BLaER1 (cell line): Measurements from ENCODE around the gene PWP2.
A peak's percentile ranks its signal among the peaks of the same experiment; 100 is the strongest.
"Not testable (repeated sequence)": the region's sequence is repeated elsewhere in the genome, so short reads cannot be mapped to it uniquely, and the experiment has no call there.

Experiments
- H3K27ac ChIP-seq: shearing (Covaris generic); formaldehyde crosslinking; 2 replicates; pipeline ENCODE4 v1.8.1; 2022
- H3K27me3 ChIP-seq: shearing (Covaris generic); formaldehyde crosslinking; 2 replicates; pipeline ENCODE4 v1.8.1; 2022
- H3K36me3 ChIP-seq: shearing (Covaris generic); formaldehyde crosslinking; 2 replicates; pipeline ENCODE4 v1.8.1; 2022
- H3K4me1 ChIP-seq: shearing (Covaris generic); formaldehyde crosslinking; 2 replicates; pipeline ENCODE4 v1.8.1; 2022
- H3K4me2 ChIP-seq: shearing (Covaris generic); formaldehyde crosslinking; 2 replicates; pipeline ENCODE4 v1.8.1; 2022
- H3K4me3 ChIP-seq: shearing (Covaris generic); formaldehyde crosslinking; 2 replicates; pipeline ENCODE4 v1.8.1; 2022
- H3K9ac ChIP-seq: shearing (Covaris generic); formaldehyde crosslinking; 2 replicates; pipeline ENCODE4 v1.8.1; 2022
- H3K9me3 ChIP-seq: shearing (Covaris generic); formaldehyde crosslinking; 2 replicates; pipeline ENCODE4 v1.8.1; 2022
- H4K20me1 ChIP-seq: shearing (Covaris generic); formaldehyde crosslinking; 2 replicates; pipeline ENCODE4 v1.8.1; 2022
- Cebpa-rat ChIP-seq: shearing (Covaris generic); IDR thresholded peaks from 2 replicates; pipeline ENCODE4 v1.8.1; 2022

Gene PWP2

GRCh38 chr21:44107026-44107501, at the start of gene PWP2:
Gene PWP2, plus strand, starts transcription at chr21:44107399. Its CDS starts 18 bp downstream, at chr21:44107417.
- not testable (repeated sequence) for H3K36me3 ChIP-seq, H3K4me1 ChIP-seq, H3K9ac ChIP-seq, H3K9me3 ChIP-seq, H4K20me1 ChIP-seq, H3K27ac ChIP-seq, H3K27me3 ChIP-seq, H3K4me2 ChIP-seq
- peak within 1 kb of the TSS; percentile 53; the same call in 1 of the 2 replicates for H3K4me3 ChIP-seq

GRCh38 chr21:44057960-44058651, 49.1 kb upstream of the PWP2 start:
- H3K27ac ChIP-seq = no peak overlapping the region

GRCh38 chr21:44058652-44058964, 48.6 kb upstream of the PWP2 start:
- no peak overlapping the region for H3K4me2 ChIP-seq
- H3K4me1 ChIP-seq = no peaks in the 10 kb centered on the region
- TF ChIP-seq Cebpa-rat = no peak
- H3K27ac ChIP-seq = no peak overlapping the region
- H3K4me3 ChIP-seq = no peak overlapping the region
- peaks cover 87% of the 10 kb centered on the region for H3K36me3 ChIP-seq
- no peaks in the 10 kb centered on the region for H3K27me3 ChIP-seq
- H4K20me1 ChIP-seq = peaks cover 33% of the 10 kb centered on the region
- H3K9ac ChIP-seq = no peak overlapping the region
- H3K9me3 ChIP-seq = no peaks in the 10 kb centered on the region

More at GRCh38 chr21:44057960-44058651, 49.1 kb upstream of the PWP2 start:
- Histone ChIP-seq H3K4me3 (no peak overlapping the region), H3K9ac (no peak overlapping the region), H3K9me3 (no peaks in the 10 kb centered on the region), H3K36me3 (peaks cover 86% of the 10 kb centered on the region), H4K20me1 (peaks cover 38% of the 10 kb centered on the region), H3K4me1 (peaks cover under 1% of the 10 kb centered on the region), H3K27me3 (no peaks in the 10 kb centered on the region), H3K4me2 (no peak overlapping the region)
- no peak for TF ChIP-seq Cebpa-rat

- Histone ChIP-seq H3K9me3 (no peaks in the 10 kb centered on the region), H3K36me3 (peaks cover 87% of the 10 kb centered on the region), H3K4me1 (no peaks in the 10 kb centered on the region), H3K4me3 (no peak overlapping the region), H3K9ac (no peak overlapping the region), H4K20me1 (peaks cover 29% of the 10 kb centered on the region), H3K4me2 (no peak overlapping the region), H3K27me3 (no peaks in the 10 kb centered on the region), H3K27ac (no peak overlapping the region)
- no peak for TF ChIP-seq Cebpa-rat
These were observed 48.2 kb upstream of the PWP2 start for GRCh38 chr21:44058981-44059380.

GRCh38 chr21:44059710-44060109, 47.5 kb upstream of the PWP2 start:
- Histone ChIP-seq H4K20me1 (peaks cover 26% of the 10 kb centered on the region), H3K9ac (no peak overlapping the region), H3K27ac (no peak overlapping the region), H3K4me3 (no peak overlapping the region), H3K36me3 (peaks cover 90% of the 10 kb centered on the region), H3K4me1 (peaks cover under 1% of the 10 kb centered on the region), H3K4me2 (no peak overlapping the region), H3K9me3 (no peaks in the 10 kb centered on the region), H3K27me3 (no peaks in the 10 kb centered on the region)
- TF ChIP-seq Cebpa-rat = no peak

- H3K4me3 ChIP-seq = no peak overlapping the region
- no peak for TF ChIP-seq Cebpa-rat
- H3K4me2 ChIP-seq = no peak overlapping the region
- no peaks in the 10 kb centered on the region for H3K27me3 ChIP-seq
- H3K27ac ChIP-seq = no peak overlapping the region
- no peaks in the 10 kb centered on the region for H3K9me3 ChIP-seq
- H3K4me1 ChIP-seq = peaks cover 17% of the 10 kb centered on the region
- H4K20me1 ChIP-seq = peaks cover 28% of the 10 kb centered on the region
- no peak overlapping the region for H3K9ac ChIP-seq
- H3K36me3 ChIP-seq = peaks cover 77% of the 10 kb centered on the region
These were observed 44.8 kb upstream of the PWP2 start for GRCh38 chr21:44062380-44062779.

GRCh38 chr21:44063151-44063912, 43.9 kb upstream of the PWP2 start:
- TF ChIP-seq Cebpa-rat = no peak
- no peak overlapping the region for H3K4me2 ChIP-seq
- H3K4me1 ChIP-seq = peaks cover 17% of the 10 kb centered on the region
- no peaks in the 10 kb centered on the region for H3K9me3 ChIP-seq
- H4K20me1 ChIP-seq = peaks cover 32% of the 10 kb centered on the region
- no peak overlapping the region for H3K9ac ChIP-seq
- H3K4me3 ChIP-seq = no peak overlapping the region
- no peak overlapping the region for H3K27ac ChIP-seq
- H3K36me3 ChIP-seq = peaks cover 78% of the 10 kb centered on the region
- no peaks in the 10 kb centered on the region for H3K27me3 ChIP-seq

GRCh38 chr21:44064852-44065403, 42.3 kb upstream of the PWP2 start:
- Histone ChIP-seq H3K9ac (no peak overlapping the region), H3K9me3 (no peaks in the 10 kb centered on the region), H3K4me2 (peak overlapping the region; percentile 60), H3K27me3 (no peaks in the 10 kb centered on the region), H3K36me3 (peaks cover 78% of the 10 kb centered on the region), H3K27ac (peak overlapping the region; percentile 11; the same call in 1 of the 2 replicates), H3K4me3 (no peak overlapping the region), H3K4me1 (peaks cover 17% of the 10 kb centered on the region), H4K20me1 (peaks cover 32% of the 10 kb centered on the region)
- no peak for TF ChIP-seq Cebpa-rat

- Histone ChIP-seq H3K27ac (peak overlapping the region; percentile 63), H3K27me3 (no peaks in the 10 kb centered on the region), H3K4me1 (peaks cover 17% of the 10 kb centered on the region), H4K20me1 (peaks cover 32% of the 10 kb centered on the region), H3K4me2 (peak overlapping the region; percentile 60), H3K9ac (0 out of 2 replicates have a peak overlapping the region, but pooled peaks have one; percentile 38), H3K4me3 (no peak overlapping the region), H3K36me3 (peaks cover 78% of the 10 kb centered on the region), H3K9me3 (no peaks in the 10 kb centered on the region)
- TF ChIP-seq Cebpa-rat = peak; percentile 72
These were observed 41.8 kb upstream of the PWP2 start for GRCh38 chr21:44065428-44065827.

GRCh38 chr21:44066116-44066515, 41.1 kb upstream of the PWP2 start:
- Histone ChIP-seq H3K9ac (0 out of 2 replicates have a peak overlapping the region, but pooled peaks have one; percentile 38), H3K36me3 (peaks cover 79% of the 10 kb centered on the region), H3K9me3 (no peaks in the 10 kb centered on the region), H3K27me3 (no peaks in the 10 kb centered on the region), H4K20me1 (peaks cover 32% of the 10 kb centered on the region), H3K4me3 (no peak overlapping the region), H3K27ac (peak overlapping the region; percentile 63), H3K4me1 (peaks cover 17% of the 10 kb centered on the region), H3K4me2 (peak overlapping the region; percentile 60)
- TF ChIP-seq Cebpa-rat = no peak
